ENCODE results near the gene CFAP97D2. TPM values are rescaled to one million over a fixed set of nuclear protein-coding genes. Genes with fewer than 3 reads are reported as not detected.
"Not testable (repeated sequence)": the region's sequence is repeated elsewhere in the genome, so short reads cannot be mapped to it uniquely, and the experiment has no call there.

Gene CFAP97D2
- total RNA-seq, 4 donors from 2014 or later = not detected

- Histone ChIP-seq H3K27ac (no peak overlapping the region), H3K36me3 (peaks cover 51 to 70% of the 10 kb centered on the region in 2 donors), H3K27me3 (no peaks in the 10 kb centered on the region), H3K4me3 (replicated peaks in 1 of 3) (no peak overlapping the region), H3K9me3 (no peaks in the 10 kb centered on the region), H3K4me1 (no peaks in the 10 kb centered on the region)
- no peak for TF ChIP-seq CTCF (IDR thresholded peaks at IDR 0.05)
- no peak for TF ChIP-seq POLR2A (IDR thresholded peaks at IDR 0.05)
- intact Hi-C loops (cut with DNase I) = no loop called here
- no peak for DNase-seq
- 92 to 93% methylated on average over 3 of the region's 3 CpGs for WGBS, 2 donors
Observed at GRCh38 chr13:114248011-114248410, 69.0 kb downstream of the CFAP97D2 start.

GRCh38 chr13:114249077-114249476, 70.0 kb downstream of the CFAP97D2 start:
- TF ChIP-seq POLR2A (IDR thresholded peaks at IDR 0.05) (no peak), CTCF (IDR thresholded peaks at IDR 0.05) (no peak)
- Histone ChIP-seq H3K4me1 (no peaks in the 10 kb centered on the region), H3K27ac (no peak overlapping the region), H3K9me3 (no peaks in the 10 kb centered on the region), H3K36me3 (peaks cover 41 to 60% of the 10 kb centered on the region in 2 donors), H3K4me3 (replicated peaks in 1 of 3) (no peak overlapping the region), H3K27me3 (no peaks in the 10 kb centered on the region)
- intact Hi-C loops (cut with DNase I) = no loop called here
- no peak for DNase-seq
- 98% methylated on average over 7 of the region's 7 CpGs for WGBS, 2 donors

- H3K9me3 ChIP-seq; DNase-seq; H3K27me3 ChIP-seq; H3K27ac ChIP-seq; H3K4me3 ChIP-seq (replicated peaks in 1 of 3); intact Hi-C loops (cut with DNase I); H3K4me1 ChIP-seq: not testable (repeated sequence)
- 100% methylated on average over 1 of the region's 1 CpG; no CpG with 5 or more reads in 1 of the 2 donors for WGBS, 2 donors
- H3K36me3 ChIP-seq = peaks cover 17 to 46% of the 10 kb centered on the region in 2 donors
Observed at GRCh38 chr13:114251639-114252440, 72.8 kb downstream of the CFAP97D2 start.

- whole genome bisulfite sequencing, 2 donors = 93 to 95% methylated on average over 1 of the region's 1 CpG
- Histone ChIP-seq H3K4me1 (no peaks in the 10 kb centered on the region), H3K9me3 (no peaks in the 10 kb centered on the region), H3K4me3 (replicated peaks in 1 of 3) (no peak overlapping the region), H3K36me3 (peaks cover 36 to 42% of the 10 kb centered on the region in 2 donors), H3K27me3 (no peaks in the 10 kb centered on the region), H3K27ac (no peak overlapping the region)
- intact Hi-C loops (cut with DNase I) = no loop called here
- DNase-seq = no peak
- TF ChIP-seq CTCF (IDR thresholded peaks at IDR 0.05) (no peak), POLR2A (IDR thresholded peaks at IDR 0.05) (no peak)
Observed at GRCh38 chr13:114256547-114256946, 77.5 kb downstream of the CFAP97D2 start.

- Histone ChIP-seq H3K27ac (no peak overlapping the region), H3K36me3 (peaks cover 31 to 41% of the 10 kb centered on the region in 2 donors), H3K27me3 (no peaks in the 10 kb centered on the region), H3K9me3 (no peaks in the 10 kb centered on the region), H3K4me3 (replicated peaks in 1 of 3) (no peak overlapping the region), H3K4me1 (peaks cover 0 to 1% of the 10 kb centered on the region in 2 donors)
- no peak for DNase-seq
- no peak for TF ChIP-seq CTCF (IDR thresholded peaks at IDR 0.05)
- TF ChIP-seq POLR2A (IDR thresholded peaks at IDR 0.05) = no peak
- intact Hi-C loops (cut with DNase I) = no loop called here
- 94 to 95% methylated on average over 4 of the region's 4 CpGs for WGBS, 2 donors
Observed at GRCh38 chr13:114257014-114257413, 78.0 kb downstream of the CFAP97D2 start.

Measured in thyroid gland (tissue), 4 donors.